Activated B cell treated with CpG ODN at 0.5 μM for 24 hours (primary cell): ENCODE data around the gene DSG3. TPM values are rescaled to one million over a fixed set of nuclear protein-coding genes. Genes with fewer than 3 reads are reported as not detected.

Source experiments
- ATAC-seq: fragments of 200-7000 bp; cut with Tn5 transposase; one replicate; pipeline ENCODE4 v1.10.0; 2021; ENCODE audit warnings: low read depth, mild to moderate bottlenecking, moderate library complexity
- CTCF ChIA-PET: fragments of 350-600 bp; sonication (Branson Sonifier 250); formaldehyde crosslinking; loops from one replicate; lab custom pipeline; 2021; ENCODE audit warnings: antibody characterized with exemption; lab: Charles Lee
- POLR2A ChIA-PET: fragments of 350-600 bp; sonication (Branson Sonifier 250); formaldehyde crosslinking; loops from one replicate; lab custom pipeline; 2021; ENCODE audit warnings: antibody characterized with exemption; lab: Charles Lee
- DNase-seq: peaks from one replicate; pipeline ENCODE4 v3.0.0; 2022
- H3K27ac Mint-ChIP-seq: one replicate; pipeline ENCODE4 v1.8.0; 2020; ENCODE audit warnings: mixed read lengths
- H3K27me3 Mint-ChIP-seq: one replicate; pipeline ENCODE4 v1.8.0; 2021; ENCODE audit warnings: mixed read lengths
- H3K36me3 Mint-ChIP-seq: one replicate; pipeline ENCODE4 v1.8.0; 2021; ENCODE audit warnings: low read depth, mixed read lengths
- H3K4me1 Mint-ChIP-seq: one replicate; pipeline ENCODE4 v1.8.0; 2021; ENCODE audit warnings: mixed read lengths
- H3K4me3 Mint-ChIP-seq: one replicate; pipeline ENCODE4 v1.8.0; 2020; ENCODE audit warnings: mild to moderate bottlenecking, mixed read lengths
- H3K9me3 Mint-ChIP-seq: one replicate; pipeline ENCODE4 v1.8.0; 2020; ENCODE audit warnings: mixed read lengths
- intact Hi-C: fragments of 100-400 bp; cut with micrococcal nuclease; formaldehyde crosslinking; loops from one replicate; pipeline ENCODE4 v1.15.1; 2024
- total RNA-seq: library from RNA; stranded (reverse); gene quantifications from 2 replicates; pipeline ENCODE4 v1.2.3, GENCODE V29; 2022
- TF ChIP-seq, protein P1 (sequence below): fragments of 200-600 bp; IDR thresholded peaks from one replicate; pipeline ENCODE4 v1.8.0; 2022; ENCODE audit warnings: antibody characterized with exemption, mild to moderate bottlenecking

The DSG3 gene
- total RNA-seq, 1 donor from 2014 or later, result not detected

GRCh38 chr18:31509571-31509970 lies 62.0 kb downstream of the DSG3 start:
- no peaks in the 10 kb centered on the region for H3K9me3 Mint-ChIP-seq
- H3K27ac Mint-ChIP-seq, result no peak overlapping the region
- POLR2A ChIA-PET, result no interaction called here
- no peak for ATAC-seq
- intact Hi-C loops, result no loop called here
- CTCF ChIA-PET, result no interaction called here
- no peak overlapping the region for H3K4me3 Mint-ChIP-seq
- no peak for DNase-seq
- no peaks in the 10 kb centered on the region for H3K36me3 Mint-ChIP-seq
- H3K4me1 Mint-ChIP-seq, result no peaks in the 10 kb centered on the region
- peaks cover 5% of the 10 kb centered on the region for H3K27me3 Mint-ChIP-seq
- TF ChIP-seq, protein P1, sequence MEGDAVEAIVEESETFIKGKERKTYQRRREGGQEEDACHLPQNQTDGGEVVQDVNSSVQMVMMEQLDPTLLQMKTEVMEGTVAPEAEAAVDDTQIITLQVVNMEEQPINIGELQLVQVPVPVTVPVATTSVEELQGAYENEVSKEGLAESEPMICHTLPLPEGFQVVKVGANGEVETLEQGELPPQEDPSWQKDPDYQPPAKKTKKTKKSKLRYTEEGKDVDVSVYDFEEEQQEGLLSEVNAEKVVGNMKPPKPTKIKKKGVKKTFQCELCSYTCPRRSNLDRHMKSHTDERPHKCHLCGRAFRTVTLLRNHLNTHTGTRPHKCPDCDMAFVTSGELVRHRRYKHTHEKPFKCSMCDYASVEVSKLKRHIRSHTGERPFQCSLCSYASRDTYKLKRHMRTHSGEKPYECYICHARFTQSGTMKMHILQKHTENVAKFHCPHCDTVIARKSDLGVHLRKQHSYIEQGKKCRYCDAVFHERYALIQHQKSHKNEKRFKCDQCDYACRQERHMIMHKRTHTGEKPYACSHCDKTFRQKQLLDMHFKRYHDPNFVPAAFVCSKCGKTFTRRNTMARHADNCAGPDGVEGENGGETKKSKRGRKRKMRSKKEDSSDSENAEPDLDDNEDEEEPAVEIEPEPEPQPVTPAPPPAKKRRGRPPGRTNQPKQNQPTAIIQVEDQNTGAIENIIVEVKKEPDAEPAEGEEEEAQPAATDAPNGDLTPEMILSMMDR, result no peak

- intact Hi-C loops, result no loop called here
- DNase-seq (no peak), ATAC-seq (no peak)
- no peak overlapping the region for H3K27ac Mint-ChIP-seq
- TF ChIP-seq, protein P1, result no peak
- POLR2A ChIA-PET, result no interaction called here
- no peak overlapping the region for H3K4me3 Mint-ChIP-seq
- H3K9me3 Mint-ChIP-seq, result no peaks in the 10 kb centered on the region
- no peaks in the 10 kb centered on the region for H3K4me1 Mint-ChIP-seq
- CTCF ChIA-PET, result no interaction called here
- no peaks in the 10 kb centered on the region for H3K36me3 Mint-ChIP-seq
- peaks cover 5% of the 10 kb centered on the region for H3K27me3 Mint-ChIP-seq
Observed at GRCh38 chr18:31510319-31510718, 62.8 kb downstream of the DSG3 start.

DNA sequence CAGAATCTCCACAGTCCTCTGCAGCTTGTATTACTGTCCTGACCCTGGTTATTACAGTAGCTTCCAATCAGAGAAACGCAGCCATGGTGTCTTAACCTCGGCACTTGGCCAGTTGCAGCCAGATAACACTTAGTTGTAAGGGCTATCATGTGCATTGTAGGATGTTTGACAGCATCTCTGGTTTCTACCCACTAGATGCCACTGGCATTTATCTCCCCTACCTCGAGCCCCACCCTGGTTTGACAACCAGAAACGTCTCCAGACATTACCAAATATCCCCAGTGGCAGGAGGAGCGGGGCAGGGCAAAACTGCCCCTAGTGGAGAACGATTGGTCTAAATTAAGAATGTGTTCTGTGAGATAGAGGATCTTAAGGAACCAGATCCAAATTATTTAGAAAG lies 63.6 kb downstream of the DSG3 start:
- TF ChIP-seq, protein P1, result no peak
- no peak overlapping the region for H3K27ac Mint-ChIP-seq
- no peak for ATAC-seq
- H3K4me3 Mint-ChIP-seq, result no peak overlapping the region
- intact Hi-C loops, result no loop called here
- CTCF ChIA-PET, result no interaction called here
- H3K27me3 Mint-ChIP-seq, result peaks cover 5% of the 10 kb centered on the region
- H3K4me1 Mint-ChIP-seq, result no peaks in the 10 kb centered on the region
- POLR2A ChIA-PET, result no interaction called here
- H3K9me3 Mint-ChIP-seq, result no peaks in the 10 kb centered on the region
- no peak for DNase-seq
- no peaks in the 10 kb centered on the region for H3K36me3 Mint-ChIP-seq

DNA sequence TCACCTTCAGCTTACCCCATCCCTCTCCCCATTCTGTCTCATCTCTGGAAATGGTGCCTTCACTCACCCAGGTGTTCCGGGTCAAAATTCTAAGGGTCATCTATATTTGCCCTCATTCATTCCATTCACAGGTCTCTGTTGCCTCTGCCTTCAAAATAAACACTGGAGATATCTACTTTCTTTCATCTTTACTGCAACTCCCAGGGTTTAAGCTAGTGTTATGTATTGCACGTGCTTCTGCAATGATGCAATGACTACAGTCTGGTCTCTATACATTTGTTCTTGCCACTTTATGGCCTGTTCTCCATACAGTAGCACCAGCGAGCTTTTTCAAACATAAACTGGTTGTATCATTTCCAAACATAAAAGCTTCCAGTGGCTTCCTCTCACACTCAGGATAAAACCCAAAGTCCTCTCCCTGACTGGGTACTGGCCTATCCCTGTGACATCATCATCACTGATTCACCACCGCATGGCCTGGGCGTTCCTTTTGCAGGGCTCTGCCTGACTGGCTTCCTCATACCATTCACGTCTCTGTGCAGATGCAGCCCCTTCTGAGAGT lies 64.7 kb downstream of the DSG3 start:
- no peak for DNase-seq
- H3K27ac Mint-ChIP-seq, result no peak overlapping the region
- ChIA-PET POLR2A (no interaction called here), CTCF (no interaction called here)
- H3K9me3 Mint-ChIP-seq, result no peaks in the 10 kb centered on the region
- H3K4me3 Mint-ChIP-seq, result no peak overlapping the region
- intact Hi-C loops, result no loop called here
- H3K36me3 Mint-ChIP-seq, result no peaks in the 10 kb centered on the region
- TF ChIP-seq, protein P1, result no peak
- H3K27me3 Mint-ChIP-seq, result peaks cover 5% of the 10 kb centered on the region
- H3K4me1 Mint-ChIP-seq, result no peaks in the 10 kb centered on the region
- no peak for ATAC-seq

DNA sequence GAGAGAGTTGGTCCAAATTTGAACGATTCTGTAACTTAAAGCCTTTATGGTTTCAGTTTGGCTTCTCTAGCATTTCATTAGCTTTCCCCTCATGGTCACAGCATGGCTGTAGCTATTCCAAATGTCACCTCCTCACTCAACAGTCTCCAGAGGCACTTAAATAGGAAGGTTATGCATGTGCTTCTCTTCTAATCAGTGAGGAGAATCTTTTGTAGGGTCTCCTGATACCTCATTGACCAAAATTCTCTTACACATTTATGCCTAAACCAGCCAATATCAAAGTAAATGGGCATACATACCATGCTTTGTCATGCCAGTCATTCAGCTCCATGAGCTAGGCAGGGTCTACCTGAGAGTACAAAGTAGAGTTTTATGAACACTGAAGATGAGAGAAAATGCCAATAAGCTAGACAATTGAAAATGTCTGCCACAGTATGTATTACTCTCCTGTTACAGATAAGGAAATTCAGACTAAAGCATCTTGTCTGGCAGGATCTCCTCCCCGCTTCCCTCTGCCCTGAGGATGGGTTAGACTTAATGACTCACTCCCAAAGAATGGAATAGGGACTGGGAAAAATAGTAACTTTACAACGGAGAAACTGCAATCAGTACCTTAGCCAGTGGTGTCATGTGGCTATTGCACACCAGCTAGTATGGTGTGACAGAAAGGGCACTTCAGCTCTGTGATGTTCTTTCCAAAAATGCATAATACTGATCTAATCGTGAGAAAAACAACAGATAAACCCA lies 65.8 kb downstream of the DSG3 start:
- Mint-ChIP-seq H3K4me3 (no peak overlapping the region), H3K9me3 (no peaks in the 10 kb centered on the region), H3K4me1 (no peaks in the 10 kb centered on the region), H3K27ac (no peak overlapping the region), H3K36me3 (no peaks in the 10 kb centered on the region), H3K27me3 (peaks cover 5% of the 10 kb centered on the region)
- no peak for ATAC-seq
- TF ChIP-seq, protein P1, result no peak
- ChIA-PET POLR2A (no interaction called here), CTCF (no interaction called here)
- DNase-seq, result no peak
- intact Hi-C loops, result no loop called here
